DMS 273 treated with DMSO at 0.1 percent for 48 hours (cell line): ENCODE data around the gene GCK.

Experiments
- DNase-seq: peaks from one replicate; lab custom pipeline; 2025; lab: John Stamatoyannopoulos, UW

The GCK gene

DNA sequence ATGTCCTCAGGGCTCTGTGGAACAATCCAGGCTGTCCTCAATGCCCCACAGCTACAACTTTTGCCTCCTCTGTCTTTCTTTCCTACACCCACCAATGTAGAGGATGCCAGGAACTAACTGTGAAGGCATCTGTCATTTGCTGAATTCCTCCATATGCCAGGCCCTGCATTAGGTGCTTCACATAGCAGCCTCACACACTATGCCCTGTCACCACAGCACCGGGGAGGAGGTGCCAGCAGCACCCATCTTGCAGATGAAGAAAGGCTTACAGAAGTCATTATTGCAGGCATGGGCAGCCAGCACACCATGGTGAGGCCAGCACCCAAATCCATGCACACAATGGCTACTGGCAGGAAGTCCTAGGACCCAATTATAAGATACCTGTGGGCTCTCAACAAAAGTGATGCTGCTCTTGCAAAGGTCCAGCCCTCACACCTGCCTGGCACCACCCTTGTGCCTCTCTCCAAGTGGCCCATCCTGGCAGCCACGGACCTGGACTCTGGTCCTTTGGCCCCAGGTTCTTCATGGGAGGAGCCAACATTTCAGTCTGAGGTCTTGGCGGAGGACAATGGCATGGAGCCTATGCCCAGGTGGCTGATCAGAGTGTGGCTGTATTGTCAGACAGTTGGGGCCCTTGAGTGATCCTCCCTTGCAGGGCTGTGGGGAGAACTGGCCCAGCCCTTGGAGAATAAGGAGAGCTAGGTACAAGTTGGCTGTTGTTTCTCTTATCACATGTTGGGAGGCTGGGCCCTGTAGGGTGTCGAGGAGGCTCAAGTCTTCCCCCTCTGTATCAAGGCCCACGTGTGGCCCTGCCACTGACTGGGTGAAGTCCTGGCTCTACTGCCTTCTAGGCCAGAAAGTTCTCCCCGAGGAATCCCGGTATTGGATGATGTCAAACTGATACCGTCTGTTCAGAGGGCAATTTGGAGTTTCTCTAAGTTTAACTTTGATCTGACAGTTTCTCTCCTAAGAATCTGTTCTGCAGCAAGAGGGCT, 33.8 kb downstream of the GCK start:
- peak; percentile 54 for DNase-seq

- DNase-seq, result no peak
Measured at GRCh38 chr7:44154703-44155102, 34.5 kb downstream of the GCK start.

DNA sequence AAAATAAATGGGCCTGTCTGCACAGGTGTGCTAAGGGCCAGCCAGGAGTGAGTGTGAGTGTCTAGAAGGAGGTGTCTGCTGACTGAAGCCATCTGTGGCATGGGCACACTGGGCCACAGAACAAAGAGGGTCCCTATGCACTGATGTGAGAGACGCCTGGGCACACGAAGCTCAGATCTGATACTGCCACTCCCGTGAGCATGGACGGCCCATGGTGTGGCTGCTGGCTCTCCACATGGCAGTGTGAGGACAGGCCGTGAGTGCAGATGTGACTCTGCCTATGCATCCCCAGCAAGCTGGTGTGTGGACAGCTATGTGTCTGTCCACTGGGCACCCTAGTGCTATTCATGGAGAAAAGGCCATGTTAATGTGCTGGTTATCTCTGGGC, 35.3 kb downstream of the GCK start:
- DNase-seq, result no peak

DNA sequence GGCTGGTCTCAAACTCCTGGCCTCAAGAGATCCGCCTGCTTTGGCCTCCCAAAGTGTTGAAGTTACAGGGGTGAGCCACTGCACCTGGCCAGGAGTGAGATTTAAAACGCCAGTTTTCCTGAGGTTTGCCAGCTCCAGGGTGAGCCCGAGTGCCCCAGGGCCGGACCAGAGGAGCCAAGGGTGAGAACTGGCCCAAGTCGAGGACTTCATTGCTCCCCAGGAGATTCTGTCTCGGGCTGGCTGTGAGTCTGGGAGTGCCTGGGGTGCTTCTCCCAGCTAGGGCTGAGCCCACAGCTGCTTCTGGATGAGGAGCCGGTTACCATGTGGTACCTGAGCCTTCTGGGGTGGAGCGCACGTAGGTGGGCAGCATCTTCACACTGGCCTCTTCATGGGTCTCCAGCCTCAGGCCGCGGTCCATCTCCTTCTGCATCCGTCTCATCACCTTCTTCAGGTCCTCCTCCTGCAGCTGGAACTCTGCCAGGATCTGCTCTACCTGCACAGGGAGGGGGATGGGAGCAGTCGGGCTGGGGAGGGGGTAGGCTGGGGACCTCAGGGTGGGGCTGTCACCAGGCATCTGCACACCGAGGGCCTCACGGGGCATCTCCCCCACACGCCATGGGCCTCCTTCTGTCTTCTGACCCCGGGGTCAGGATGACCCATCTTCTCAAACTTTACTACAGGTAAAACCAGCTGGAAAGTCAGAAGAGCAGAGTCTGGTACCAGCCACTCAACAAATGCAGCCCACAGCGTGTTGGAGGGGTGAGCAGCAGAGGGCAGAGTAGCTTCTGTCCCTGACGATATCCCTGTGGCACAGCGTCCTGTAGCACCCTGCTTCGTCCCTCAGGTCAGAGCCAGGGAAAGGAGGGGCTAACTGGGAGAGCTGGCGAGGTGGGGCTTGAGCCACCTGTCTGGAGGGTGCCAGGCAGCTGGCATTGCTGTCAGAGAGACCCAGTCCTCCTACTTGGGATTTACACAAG, 36.0 kb downstream of the GCK start:
- no peak for DNase-seq

DNA sequence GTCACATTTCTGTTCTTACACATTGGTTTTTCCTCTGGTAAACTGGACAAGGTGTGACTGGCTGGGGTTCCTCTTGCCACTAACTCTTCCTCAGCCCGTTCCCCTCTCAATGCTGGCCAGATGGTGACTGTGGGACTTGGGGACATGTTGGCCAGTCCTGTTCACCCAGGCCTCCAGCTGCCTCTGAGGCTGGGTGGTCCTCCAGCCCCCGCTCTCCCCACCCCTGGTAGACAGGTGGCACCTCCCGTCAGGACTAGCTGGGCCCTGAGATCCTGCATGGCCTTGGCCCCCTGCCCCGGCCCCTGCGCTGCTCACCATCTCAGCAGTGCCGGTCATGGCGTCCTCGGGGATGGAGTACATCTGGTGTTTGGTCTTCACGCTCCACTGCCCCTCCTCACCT, 37.3 kb downstream of the GCK start:
- DNase-seq, result no peak

DNA sequence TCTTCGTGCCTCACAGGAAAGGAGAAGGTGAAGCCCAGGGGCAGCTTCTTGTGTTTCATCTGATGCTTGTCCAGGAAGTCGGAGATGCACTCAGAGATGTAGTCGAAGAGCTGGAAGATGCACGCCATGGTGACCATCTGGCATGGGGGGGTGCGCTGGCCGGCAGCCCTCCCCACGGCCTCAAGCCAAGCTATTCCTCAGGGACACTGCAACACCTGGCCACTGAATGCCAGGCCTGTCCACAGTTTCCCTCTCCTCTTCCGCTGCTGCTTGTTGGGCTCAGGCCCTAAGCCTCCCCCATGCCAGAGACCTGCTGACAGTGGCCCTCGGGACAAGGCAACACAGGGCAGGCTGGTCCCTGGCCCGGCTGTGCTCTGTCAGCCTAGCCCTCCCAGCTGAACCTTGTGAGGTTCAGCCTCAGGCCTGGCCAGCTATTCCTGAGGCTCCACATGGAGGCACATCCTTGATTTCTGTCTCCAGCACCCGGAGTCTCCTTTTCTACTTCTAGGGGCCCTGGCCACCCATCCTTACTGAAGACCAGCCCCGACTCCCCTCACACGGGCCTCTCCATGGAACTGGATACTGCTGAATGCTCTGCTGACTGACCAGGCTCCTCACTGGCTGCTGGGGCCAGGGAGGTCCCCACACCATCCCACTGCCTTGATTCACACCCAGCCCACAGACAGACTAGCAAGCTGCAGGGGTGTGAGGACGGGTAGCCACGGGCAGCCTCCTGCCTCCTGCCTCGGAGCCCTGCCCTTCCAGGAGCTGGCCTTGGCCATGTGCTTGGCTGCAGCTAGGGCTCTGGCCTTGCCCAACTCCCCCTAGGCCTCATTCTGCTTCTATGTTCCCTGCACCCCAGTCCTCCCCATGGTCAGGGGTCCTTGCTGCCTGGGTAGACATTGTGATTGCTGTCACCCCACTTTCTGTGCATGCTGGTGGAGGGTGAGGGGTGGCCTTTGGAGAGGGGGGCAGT, 38.0 kb downstream of the GCK start:
- peak; percentile 80 for DNase-seq

- DNase-seq, result peak; percentile 60
Measured at GRCh38 chr7:44150466-44150832, 38.8 kb downstream of the GCK start.

GRCh38 chr7:44149571-44150465, 39.4 kb downstream of the GCK start:
- DNase-seq, result peak; percentile 47

GRCh38 chr7:44148961-44149536, 40.2 kb downstream of the GCK start:
- no peak for DNase-seq

DNA sequence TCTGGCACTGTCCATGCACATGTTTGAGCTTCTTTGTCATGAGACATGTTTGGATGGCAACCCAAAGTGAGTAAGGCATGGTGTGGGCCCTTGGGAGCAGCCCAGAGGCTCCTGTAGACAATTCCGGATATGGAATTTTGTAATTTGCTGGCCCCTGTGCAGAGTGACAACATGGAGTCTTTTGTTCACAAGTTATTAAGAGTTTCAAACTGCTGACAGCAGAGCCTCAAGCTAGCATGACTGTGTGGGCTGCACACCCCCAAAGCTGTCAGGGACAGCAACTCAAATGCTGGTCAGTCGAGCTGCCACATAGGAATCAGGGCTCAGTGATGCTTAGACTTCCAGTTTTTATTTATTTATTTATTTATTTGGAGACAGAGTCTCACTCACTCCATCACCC, 41.1 kb downstream of the GCK start:
- no peak for DNase-seq

- DNase-seq, result peak; percentile 89
Measured at GRCh38 chr7:44147026-44147991, 41.9 kb downstream of the GCK start.

DNA sequence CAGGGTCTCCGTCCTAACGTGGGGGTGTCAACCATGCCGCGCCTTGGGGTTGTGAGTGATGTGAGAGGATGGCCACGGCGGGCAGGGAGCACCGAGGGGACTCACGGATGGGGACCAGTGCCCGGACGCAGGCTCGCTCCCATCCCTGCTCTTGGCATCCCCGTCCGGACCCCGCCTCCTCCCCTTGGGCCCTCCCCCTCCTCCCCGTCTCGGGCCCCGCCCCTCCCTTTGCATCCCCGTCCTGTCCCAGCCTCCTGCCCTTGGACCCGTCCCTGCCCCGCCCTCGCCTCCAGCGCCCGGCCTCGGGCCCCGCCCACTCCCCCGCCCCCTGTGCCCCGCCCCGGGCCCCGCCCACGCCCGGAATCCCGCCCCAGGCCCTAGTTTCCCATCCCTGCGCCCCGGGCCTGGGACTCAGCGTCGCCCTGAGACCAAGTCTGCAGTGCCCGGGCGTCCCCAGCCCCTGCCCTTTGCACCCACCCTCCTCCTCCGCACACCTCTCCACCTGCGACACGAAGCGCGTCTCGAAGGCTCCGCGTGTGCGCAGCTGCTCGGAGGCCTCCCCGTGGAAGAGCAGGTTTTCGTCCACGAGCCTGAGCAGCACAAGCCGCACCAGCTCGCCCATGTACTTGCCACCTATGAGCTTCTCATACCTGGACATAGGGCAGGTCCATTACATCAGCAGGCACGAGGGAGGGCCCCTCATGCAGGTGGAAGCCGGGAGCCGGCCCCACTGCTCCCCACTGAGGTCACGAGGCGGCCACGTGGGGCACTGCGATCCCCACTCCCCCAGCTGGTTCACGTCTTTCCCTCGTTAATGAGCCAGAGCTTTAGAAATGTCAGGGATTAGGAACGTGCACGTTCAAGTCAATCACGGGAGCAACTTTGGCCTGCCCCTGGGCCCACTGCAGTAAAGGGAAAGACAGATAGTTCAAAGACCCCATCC, 43.0 kb downstream of the GCK start:
- DNase-seq, result no peak

- DNase-seq, result no peak
Measured at GRCh38 chr7:44145479-44145968, 43.7 kb downstream of the GCK start.

- DNase-seq, result no peak
Measured at GRCh38 chr7:44144968-44145478, 44.2 kb downstream of the GCK start.

DNA sequence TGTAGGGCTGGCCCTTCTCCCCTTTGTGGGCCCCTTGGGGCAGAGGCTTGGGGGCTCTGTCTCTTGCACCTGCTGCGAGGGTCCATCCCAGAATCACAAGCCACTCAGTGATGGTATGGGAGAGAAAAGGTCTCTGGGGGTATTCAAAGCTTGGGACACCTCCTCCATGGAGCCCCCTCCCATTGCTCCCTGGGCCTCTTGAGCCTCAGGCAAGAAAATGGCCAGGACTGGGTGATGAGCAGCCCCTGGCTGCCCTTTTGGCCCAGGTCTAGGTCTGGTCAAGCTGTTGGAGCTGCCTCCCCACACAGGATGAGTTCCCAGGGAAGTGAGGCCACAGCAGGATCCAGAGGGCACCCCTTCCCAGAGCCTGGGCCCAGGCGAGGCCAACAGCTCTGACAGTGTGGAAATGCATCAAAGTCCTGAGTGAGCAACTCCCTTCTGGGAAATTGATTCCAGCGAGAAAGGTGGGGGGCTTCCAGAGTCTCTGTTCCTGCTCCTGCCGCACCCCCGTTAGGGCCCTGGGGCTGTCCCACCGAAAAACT, 44.7 kb downstream of the GCK start:
- DNase-seq, result no peak

DNA sequence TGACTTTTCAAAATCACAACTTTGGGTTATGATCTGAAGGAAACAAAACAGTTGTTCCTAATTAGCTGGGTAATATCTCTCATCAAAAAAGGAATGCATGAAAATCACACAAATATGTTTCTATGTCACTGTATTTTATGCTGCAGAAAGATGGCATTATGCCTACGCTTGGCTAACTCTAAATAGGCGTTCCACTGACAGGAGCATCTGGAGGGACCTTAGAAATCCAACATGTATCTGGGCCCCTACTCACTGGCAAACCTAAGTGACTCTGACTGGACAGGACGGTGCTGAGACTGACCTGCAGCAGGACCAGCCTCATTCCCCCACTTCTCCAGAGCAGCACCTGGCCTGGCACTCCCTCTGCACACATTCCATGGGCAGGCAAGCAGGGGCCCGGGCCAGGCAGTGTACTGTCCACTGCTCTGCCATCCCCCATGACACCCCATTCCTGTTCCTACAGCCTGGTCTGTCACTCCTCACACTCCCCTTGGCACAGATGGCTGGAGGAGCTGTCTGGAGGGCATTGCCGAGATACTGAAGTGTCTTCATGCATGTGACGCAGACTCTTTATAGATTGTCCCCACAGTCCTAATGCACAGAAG, 45.5 kb downstream of the GCK start:
- no peak for DNase-seq

DNA sequence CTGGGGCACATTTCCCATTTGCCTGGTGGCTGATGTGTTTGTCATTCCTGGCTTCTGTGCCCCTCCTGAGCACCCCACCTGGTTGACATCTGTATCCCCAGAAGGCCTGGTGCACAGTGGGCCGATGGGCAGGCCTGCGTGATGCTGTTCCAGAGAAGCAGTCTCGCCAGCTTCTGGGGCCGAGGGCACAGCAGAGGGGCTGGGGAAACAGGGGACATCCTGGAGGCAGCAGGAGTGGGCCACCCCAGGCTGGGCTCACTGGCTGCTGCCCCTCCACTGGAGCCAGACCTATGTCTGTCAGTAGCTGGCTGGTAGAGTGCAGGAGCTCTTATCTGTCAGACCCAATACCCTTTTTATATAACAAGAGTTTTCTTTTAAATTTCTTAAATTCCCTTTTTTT, 47.2 kb downstream of the GCK start:
- DNase-seq, result no peak
